SHP77 (cell line): ENCODE results near the gene ANXA2R.
A peak's percentile ranks its signal among the peaks of the same experiment; 100 is the strongest.
"Not testable (repeated sequence)": the region's sequence is repeated elsewhere in the genome, so short reads cannot be mapped to it uniquely, and the experiment has no call there.

ENCODE experiments used
- DNase-seq, 2 experiments: peaks; one replicate each; lab custom pipeline; 2025; lab: John Stamatoyannopoulos, UW

ANXA2R gene

GRCh38 chr5:43033841-43034590 is 6.1 kb downstream of the ANXA2R start:
- no peak for DNase-seq

GRCh38 chr5:43027054-43027785 is 12.9 kb downstream of the ANXA2R start:
- DNase-seq, result no peak

- DNase-seq, result not testable (repeated sequence)
Observed at GRCh38 chr5:43025184-43025950, 14.8 kb downstream of the ANXA2R start.

GRCh38 chr5:43024217-43024616 is 15.9 kb downstream of the ANXA2R start:
- DNase-seq, result no peak

GRCh38 chr5:43021151-43021550 is 19.0 kb downstream of the ANXA2R start:
- no peak for DNase-seq

GRCh38 chr5:43020399-43020746 is 19.7 kb downstream of the ANXA2R start:
- peak; percentile 82 to 86 for DNase-seq

GRCh38 chr5:43019614-43020398 is 20.3 kb downstream of the ANXA2R start:
- peak; percentile 98 for DNase-seq

GRCh38 chr5:43019291-43019613 is 20.9 kb downstream of the ANXA2R start:
- no peak for DNase-seq

- DNase-seq, result peak; percentile 55 to 59
Observed at GRCh38 chr5:43017428-43017815, 22.7 kb downstream of the ANXA2R start.

GRCh38 chr5:43016217-43016779 is 23.8 kb downstream of the ANXA2R start:
- DNase-seq, result no peak

GRCh38 chr5:43014522-43014921 is 25.6 kb downstream of the ANXA2R start:
- no peak for DNase-seq

GRCh38 chr5:43010935-43011315 is 29.2 kb downstream of the ANXA2R start:
- DNase-seq, result peak in 1 of 2 experiments; percentile 68

- peak; percentile 97 to 98 for DNase-seq
Observed at GRCh38 chr5:43008363-43009153, 31.6 kb downstream of the ANXA2R start.

GRCh38 chr5:43007911-43008362 is 32.2 kb downstream of the ANXA2R start:
- DNase-seq, result peak; percentile 91

- peak; percentile 95 to 96 for DNase-seq
Observed at GRCh38 chr5:43007246-43007910, 32.7 kb downstream of the ANXA2R start.

- no peak for DNase-seq
Observed at GRCh38 chr5:43006424-43007202, 33.5 kb downstream of the ANXA2R start.

GRCh38 chr5:43005031-43005430 is 35.1 kb downstream of the ANXA2R start:
- DNase-seq, result no peak

GRCh38 chr5:43001748-43002147 is 38.4 kb downstream of the ANXA2R start:
- DNase-seq, result no peak

- no peak for DNase-seq
Observed at GRCh38 chr5:43000914-43001313, 39.2 kb downstream of the ANXA2R start.
